HepG2 (cell line): ENCODE results near the gene INTS1.

Experiments used
- CTCF ChIP-seq: sonication (generic); formaldehyde crosslinking; IDR thresholded peaks from 2 replicates; pipeline ENCODE4 v1.5.0; 2020; ENCODE audit warnings: mild to moderate bottlenecking, missing genetic modification reagents, moderate library complexity
- ELK4 ChIP-seq: sonication (generic); formaldehyde crosslinking; IDR thresholded peaks from 2 replicates; pipeline ENCODE4 v1.9.0; 2021; ENCODE audit warnings: missing genetic modification reagents, borderline replicate concordance
- ESRRA ChIP-seq: sonication (generic); formaldehyde crosslinking; IDR thresholded peaks from 2 replicates; pipeline ENCODE4 v1.5.1; 2020; ENCODE audit warnings: mild to moderate bottlenecking, low read depth, missing genetic modification reagents
- HNF4A ChIP-seq: sonication (generic); formaldehyde crosslinking; IDR thresholded peaks from 2 replicates; pipeline ENCODE4 v1.4.0; 2020; ENCODE audit warnings: missing genetic modification reagents
- MAX ChIP-seq: IDR thresholded peaks from 2 replicates; pipeline ENCODE4 v1.6.1; 2012; ENCODE audit warnings: inconsistent platforms
- PHF21A ChIP-seq: sonication (generic); formaldehyde crosslinking; IDR thresholded peaks from 2 replicates; pipeline ENCODE4 v1.5.0; 2020; ENCODE audit warnings: mild to moderate bottlenecking, missing genetic modification reagents
- POLR2G ChIP-seq: fragments of 200-400 bp; formaldehyde crosslinking; IDR thresholded peaks from 2 replicates; pipeline ENCODE4 v1.6.1; 2018; ENCODE audit warnings: mild to moderate bottlenecking, low read depth, low read length, moderate library complexity
- PTBP1 ChIP-seq: fragments of 200-400 bp; formaldehyde crosslinking; IDR thresholded peaks from 2 replicates; pipeline ENCODE4 v1.6.1; 2018; ENCODE audit warnings: low read length, low read depth; ENCODE audit not compliant: poor library complexity, severe bottlenecking
- TP53 ChIP-seq: sonication (generic); formaldehyde crosslinking; conservative IDR thresholded peaks from 2 replicates; pipeline ENCODE4 v1.4.0; 2020; ENCODE audit warnings: missing genetic modification reagents
- ZC3H13 ChIP-seq: sonication (generic); formaldehyde crosslinking; IDR thresholded peaks from 2 replicates; pipeline ENCODE4 v1.8.1; 2023; ENCODE audit warnings: mild to moderate bottlenecking, missing genetic modification reagents, moderate library complexity
- ZNF331 ChIP-seq: sonication (generic); formaldehyde crosslinking; IDR thresholded peaks from 2 replicates; pipeline ENCODE4 v1.4.0; 2020; ENCODE audit warnings: missing genetic modification reagents

- no peak for TF ChIP-seq ZNF331 (CRISPR knock-in tag)
- no peak for TF ChIP-seq PHF21A
- no peak for TF ChIP-seq MAX
- TF ChIP-seq HNF4A (CRISPR knock-in tag) = no peak
- TF ChIP-seq ESRRA = no peak
- no peak for TF ChIP-seq TP53 (CRISPR knock-in tag)
- no peak for TF ChIP-seq ELK4 (CRISPR knock-in tag)
- TF ChIP-seq CTCF (CRISPR knock-in tag) = no peak
- TF ChIP-seq POLR2G = no peak
- no peak for TF ChIP-seq ZC3H13
- TF ChIP-seq PTBP1 = no peak
Observed at GRCh38 chr7:1475393-1475792, 28.8 kb downstream of the INTS1 start.
